GM18505 (cell line): ENCODE data around the gene MED4.

Experiments
- ATAC-seq: cut with Tn5 transposase; IDR thresholded peaks from one replicate; pipeline ENCODE4 v1.9.1; 2021; ENCODE audit not compliant: unreplicated experiment
- POLR2A ChIP-seq: IDR thresholded peaks from 4 replicates; pipeline ENCODE4 v1.6.1; 2011; ENCODE audit warnings: borderline replicate concordance; ENCODE audit not compliant: insufficient read depth, insufficient read length; ENCODE audit errors: extremely low read depth

Gene MED4

GRCh38 chr13:48029859-48030258, 65.0 kb downstream of the MED4 start:
- no peak for TF ChIP-seq POLR2A
- ATAC-seq = no peak

- ATAC-seq = no peak
- TF ChIP-seq POLR2A = no peak
Measured at GRCh38 chr13:48028066-48028465, 66.8 kb downstream of the MED4 start.
